ENCODE data around the gene SDS. TPM values are rescaled to one million over a fixed set of nuclear protein-coding genes. Genes with fewer than 3 reads are reported as not detected.

The SDS gene
- total and polyA plus RNA-seq, 2 donors (not counting 3 experiments of a cell fraction or from before 2014, with no cell fraction given) = not detected

- no peak overlapping the region for H3K4me3 ChIP-seq (replicated peaks in 1 of 3; ENCODE audit: insufficient read depth in 1 of 3, low read depth in 1 of 3, low read length in 3 of 3)
- ChIA-PET POLR2A (interaction anchor here (1.0 kb wide), 1 partner anchor 280 kb away, joined by 6 read pairs; no protein-coding TSS in a partner anchor), CTCF (interaction anchor here (1.4 to 2.0 kb wide), 2 partner anchors 11 kb away, joined by 5 to 14 read pairs; no protein-coding TSS in a partner anchor)
- BruUV-seq (replicated peaks) = no TSS peak
- no peaks in the 10 kb centered on the region for H3K79me2 ChIP-seq (ENCODE audit: control insufficient read depth, insufficient read depth, low read length)
- H3K27ac ChIP-seq (ENCODE audit: insufficient read depth, low read depth, low read length) = no peak overlapping the region
- H3K4me2 ChIP-seq (ENCODE audit: insufficient read depth, low read length) = no peak overlapping the region
- no peaks in the 10 kb centered on the region for H3K4me1 ChIP-seq (ENCODE audit: control insufficient read depth, extremely low read depth, insufficient read depth, low read length)
- H3K9ac ChIP-seq (replicated peaks; ENCODE audit: extremely low read depth, insufficient read depth, low read length) = no peak overlapping the region
- FAIRE-seq (no peak), DNase-seq (ENCODE audit: low read depth, low spot score) (no peak)
- no peaks in the 10 kb centered on the region for H3K9me1 ChIP-seq (replicated peaks; ENCODE audit: control insufficient read depth, extremely low read depth, insufficient read depth, low read length)
- H3K36me3 ChIP-seq (ENCODE audit: control insufficient read depth in 2 of 2, extremely low read depth in 1 of 2, insufficient read depth in 2 of 2, low read length in 2 of 2) = no peaks in the 10 kb centered on the region
- H4K20me1 ChIP-seq (replicated peaks; ENCODE audit: control insufficient read depth, extremely low read depth, insufficient read depth, low read length) = no peaks in the 10 kb centered on the region
- intact Hi-C loops (cut with micrococcal nuclease) = no loop called here
- no peaks in the 10 kb centered on the region for H3K9me3 ChIP-seq (replicated peaks; ENCODE audit: control insufficient read depth, insufficient read depth, low read length)
- no peak overlapping the region for H2AFZ ChIP-seq (ENCODE audit: low read depth, low read length)
- dilution Hi-C loops (cut with MboI; ENCODE audit: extremely low pct_ligation_motif_present, low sequenced_read_pairs) = no loop called here
- TF ChIP-seq EZH2 (IDR thresholded peaks at IDR 0.05; ENCODE audit: borderline replicate concordance, low read depth, low read length, severe bottlenecking) (no peak), POLR2A (IDR thresholded peaks at IDR 0.05; ENCODE audit: low read depth, low read length) (no peak), GATA2 (IDR thresholded peaks at IDR 0.05; ENCODE audit: insufficient read depth, insufficient read length, low read depth, low read length) (no peak), MYC (IDR thresholded peaks at IDR 0.05; ENCODE audit: low read depth, low read length) (no peak), CTCF (IDR thresholded peaks at IDR 0.05; ENCODE audit: extremely low read depth in 1 of 2, insufficient read depth in 1 of 2, low read depth in 1 of 2, low read length in 2 of 2) (no peak), FOS (IDR thresholded peaks at IDR 0.05; ENCODE audit: borderline replicate concordance, insufficient read depth, low read length) (no peak), POLR2AphosphoS5 (IDR thresholded peaks at IDR 0.05; ENCODE audit: insufficient read depth, low read depth, low read length) (no peak), JUN (IDR thresholded peaks at IDR 0.05; ENCODE audit: borderline replicate concordance, insufficient read depth, insufficient read length, low read depth) (no peak), MAX (IDR thresholded peaks at IDR 0.05; ENCODE audit: insufficient read depth, insufficient read length) (no peak)
- H3K27me3 ChIP-seq (ENCODE audit: control insufficient read depth in 2 of 2, insufficient read depth in 2 of 2, low read length in 2 of 2) = no peaks in the 10 kb centered on the region
Measured at GRCh38 chr12:113414519-113415038, 10.9 kb upstream of the SDS start.
